ENCODE data around the gene OPA1.

DNA sequence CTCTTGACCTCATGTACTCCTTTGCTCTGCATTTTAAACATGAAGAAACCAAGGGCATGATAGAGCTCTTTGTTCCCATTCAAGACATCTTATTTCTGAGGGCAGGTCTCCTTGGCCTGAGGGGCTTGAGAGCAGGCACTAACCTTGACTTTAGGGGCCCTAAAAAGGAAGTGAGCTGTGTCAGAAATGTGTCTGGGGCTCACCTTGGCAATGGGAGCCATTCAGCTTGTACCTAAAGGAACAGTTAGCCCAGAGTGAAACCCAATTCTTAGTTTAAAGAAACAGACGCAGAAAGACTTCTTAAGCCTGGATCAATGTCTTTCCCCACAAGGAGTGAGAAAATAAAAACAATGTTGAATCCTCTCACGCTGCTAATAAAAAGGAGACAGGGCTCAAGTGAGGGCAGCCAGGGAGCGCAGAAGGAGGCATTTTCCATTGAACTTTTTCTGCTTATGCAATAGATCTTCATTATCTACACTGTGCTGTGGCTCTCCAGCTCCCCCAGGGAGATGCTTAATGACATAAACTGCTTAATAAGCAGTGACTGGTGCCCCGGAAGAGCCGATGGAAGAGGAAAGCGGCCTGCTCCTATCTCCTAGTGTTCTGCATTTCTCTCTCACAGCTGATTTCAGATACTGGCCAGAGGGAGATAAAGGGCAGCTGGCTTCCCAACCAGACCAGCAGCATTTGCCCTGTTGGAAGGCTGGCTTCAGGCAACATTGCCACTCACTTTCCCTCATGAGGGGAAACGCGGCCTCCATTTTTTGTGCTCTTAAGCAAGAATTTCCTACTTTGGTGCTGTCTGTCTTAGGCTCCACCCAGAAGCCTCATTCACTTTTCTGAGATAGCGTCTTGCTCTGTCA lies 152.0 kb downstream of the OPA1 start:
- TF ChIP-seq CREB1 (IDR thresholded peaks at IDR 0.05; ENCODE audit: low read depth) = no peak
- TF ChIP-seq TAF1 (IDR thresholded peaks at IDR 0.05; ENCODE audit: low read depth) = no peak
- no peak for TF ChIP-seq CEBPB (IDR thresholded peaks at IDR 0.05)
- TF ChIP-seq EGR1 (IDR thresholded peaks at IDR 0.05) = no peak
